AG09319 (cell line): ENCODE data around the gene BLVRA.

Source experiments
- DNase-seq: peaks from one replicate; pipeline ENCODE4 v3.0.0-alpha.2; 2010; ENCODE audit warnings: low read depth; ENCODE audit errors: extremely low read depth
- TF ChIP-seq, protein P1 (sequence below): IDR thresholded peaks from 2 replicates; pipeline ENCODE4 v1.5.1; 2011; ENCODE audit warnings: low read depth, mild to moderate bottlenecking, inconsistent platforms, low read length, moderate library complexity

BLVRA gene

GRCh38 chr7:43735802-43736603 is 22.5 kb upstream of the BLVRA start:
- DNase-seq, result no peak
- TF ChIP-seq, protein P1, sequence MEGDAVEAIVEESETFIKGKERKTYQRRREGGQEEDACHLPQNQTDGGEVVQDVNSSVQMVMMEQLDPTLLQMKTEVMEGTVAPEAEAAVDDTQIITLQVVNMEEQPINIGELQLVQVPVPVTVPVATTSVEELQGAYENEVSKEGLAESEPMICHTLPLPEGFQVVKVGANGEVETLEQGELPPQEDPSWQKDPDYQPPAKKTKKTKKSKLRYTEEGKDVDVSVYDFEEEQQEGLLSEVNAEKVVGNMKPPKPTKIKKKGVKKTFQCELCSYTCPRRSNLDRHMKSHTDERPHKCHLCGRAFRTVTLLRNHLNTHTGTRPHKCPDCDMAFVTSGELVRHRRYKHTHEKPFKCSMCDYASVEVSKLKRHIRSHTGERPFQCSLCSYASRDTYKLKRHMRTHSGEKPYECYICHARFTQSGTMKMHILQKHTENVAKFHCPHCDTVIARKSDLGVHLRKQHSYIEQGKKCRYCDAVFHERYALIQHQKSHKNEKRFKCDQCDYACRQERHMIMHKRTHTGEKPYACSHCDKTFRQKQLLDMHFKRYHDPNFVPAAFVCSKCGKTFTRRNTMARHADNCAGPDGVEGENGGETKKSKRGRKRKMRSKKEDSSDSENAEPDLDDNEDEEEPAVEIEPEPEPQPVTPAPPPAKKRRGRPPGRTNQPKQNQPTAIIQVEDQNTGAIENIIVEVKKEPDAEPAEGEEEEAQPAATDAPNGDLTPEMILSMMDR, result no peak

DNA sequence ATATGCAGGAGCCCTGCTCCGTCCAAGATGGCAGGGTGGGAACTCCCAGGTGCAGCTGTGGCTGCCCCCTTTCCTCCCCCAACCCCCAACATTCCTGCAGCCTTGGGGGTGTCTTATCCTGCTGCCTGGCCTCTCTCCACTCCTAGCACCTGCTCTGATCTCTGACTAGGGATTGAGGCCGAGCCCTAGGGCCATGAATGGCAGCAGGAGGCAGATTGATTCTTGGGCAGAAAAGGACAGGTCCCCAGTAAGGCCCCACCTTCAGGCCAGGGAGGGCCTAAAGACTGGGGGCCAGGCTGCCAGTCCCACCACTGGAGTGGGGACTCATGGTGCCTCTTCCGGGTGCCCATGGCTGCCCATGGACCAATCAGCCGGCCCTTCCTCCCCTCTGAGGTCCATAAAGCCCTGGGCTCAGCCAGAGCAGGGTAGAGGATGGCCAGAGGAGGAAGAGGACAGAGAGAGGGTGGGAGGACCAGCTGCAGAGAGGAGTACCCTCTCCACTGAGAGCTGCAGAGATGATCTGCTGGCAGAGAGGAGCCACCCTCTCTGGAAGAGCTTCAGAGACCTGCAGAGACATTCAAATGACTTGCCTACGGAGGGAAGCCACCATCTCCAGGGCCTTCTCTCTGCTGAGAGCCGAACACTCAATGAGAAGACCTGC is 20.9 kb upstream of the BLVRA start:
- no peak for DNase-seq
- TF ChIP-seq, protein P1, result no peak

DNA sequence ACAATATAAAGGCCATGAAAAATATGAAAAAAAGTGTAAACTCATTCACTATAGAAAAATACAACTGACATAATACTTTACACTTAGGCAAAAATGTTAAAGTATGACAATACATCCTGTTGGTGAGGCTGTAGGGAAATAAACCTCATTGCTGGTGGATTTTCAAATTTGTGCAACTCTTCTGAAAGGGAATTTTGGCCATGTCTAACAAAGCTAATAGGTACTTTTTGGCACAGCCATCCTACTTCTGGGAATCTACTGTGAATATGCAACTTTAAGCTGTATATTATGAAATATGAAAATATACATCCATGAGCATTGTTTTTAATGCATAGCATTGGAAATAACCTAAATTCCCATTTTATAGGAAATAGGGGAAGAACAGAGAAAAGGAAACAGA is 15.8 kb upstream of the BLVRA start:
- TF ChIP-seq, protein P1, result no peak

GRCh38 chr7:43747328-43748105 is 11.0 kb upstream of the BLVRA start:
- TF ChIP-seq, protein P1, result no peak
- DNase-seq, result no peak

More for the DNA sequence above, 15.8 kb upstream of the BLVRA start:
- no peak for DNase-seq

- TF ChIP-seq, protein P1, result no peak
- DNase-seq, result no peak
Observed at GRCh38 chr7:43749383-43749940, 9.0 kb upstream of the BLVRA start.

GRCh38 chr7:43750016-43750887 is 8.2 kb upstream of the BLVRA start:
- TF ChIP-seq, protein P1, result no peak
- DNase-seq, result no peak
